Fibroblast of the conjunctiva (primary cell): ENCODE results near the gene MAP3K13.
"Not testable (repeated sequence)": the region's sequence is repeated elsewhere in the genome, so short reads cannot be mapped to it uniquely, and the experiment has no call there.

ENCODE experiments used
- DNase-seq: peaks from one replicate; pipeline ENCODE4 v3.0.0-alpha.2; 2010; ENCODE audit warnings: low read depth

The MAP3K13 gene

DNA sequence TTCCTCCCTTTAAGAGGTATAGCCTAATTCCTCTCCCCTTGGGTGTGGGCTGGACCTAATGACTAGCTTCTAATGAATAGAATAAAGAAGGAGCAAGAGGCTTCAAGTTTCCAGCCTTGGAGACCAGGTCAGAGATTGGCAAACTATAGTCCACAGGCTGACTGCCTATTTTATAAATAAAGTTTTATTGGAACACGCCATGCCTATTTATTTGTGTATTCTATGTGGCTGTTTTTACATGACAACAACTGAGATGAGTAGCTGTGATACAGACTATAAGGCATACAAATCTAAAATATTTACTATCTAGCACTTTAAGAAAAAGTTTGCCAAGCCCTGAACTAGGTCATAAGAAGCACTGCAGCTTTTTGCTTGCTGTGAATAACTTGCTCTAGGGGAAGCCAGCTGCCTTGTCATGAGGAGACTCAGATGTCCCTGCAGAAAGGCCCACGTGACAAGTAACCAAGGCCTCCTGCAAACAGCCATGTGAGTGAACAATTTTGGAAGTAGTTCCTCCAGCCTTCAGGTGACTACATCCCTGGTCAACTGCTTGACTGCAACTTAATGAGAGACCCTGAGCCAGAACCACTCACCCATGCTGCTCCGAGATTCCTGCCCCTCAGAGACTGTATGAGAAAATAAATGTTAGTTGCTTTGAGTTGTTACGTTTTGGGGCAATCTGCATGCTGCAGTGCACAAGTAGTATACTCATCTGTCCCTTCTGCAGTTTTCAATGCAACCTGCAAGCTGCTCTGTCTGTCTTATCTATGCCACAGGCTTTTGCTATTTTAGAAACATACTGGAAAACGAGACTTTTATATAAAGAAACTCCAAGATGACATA lies 21.1 kb upstream of the MAP3K13 start:
- no peak for DNase-seq

DNA sequence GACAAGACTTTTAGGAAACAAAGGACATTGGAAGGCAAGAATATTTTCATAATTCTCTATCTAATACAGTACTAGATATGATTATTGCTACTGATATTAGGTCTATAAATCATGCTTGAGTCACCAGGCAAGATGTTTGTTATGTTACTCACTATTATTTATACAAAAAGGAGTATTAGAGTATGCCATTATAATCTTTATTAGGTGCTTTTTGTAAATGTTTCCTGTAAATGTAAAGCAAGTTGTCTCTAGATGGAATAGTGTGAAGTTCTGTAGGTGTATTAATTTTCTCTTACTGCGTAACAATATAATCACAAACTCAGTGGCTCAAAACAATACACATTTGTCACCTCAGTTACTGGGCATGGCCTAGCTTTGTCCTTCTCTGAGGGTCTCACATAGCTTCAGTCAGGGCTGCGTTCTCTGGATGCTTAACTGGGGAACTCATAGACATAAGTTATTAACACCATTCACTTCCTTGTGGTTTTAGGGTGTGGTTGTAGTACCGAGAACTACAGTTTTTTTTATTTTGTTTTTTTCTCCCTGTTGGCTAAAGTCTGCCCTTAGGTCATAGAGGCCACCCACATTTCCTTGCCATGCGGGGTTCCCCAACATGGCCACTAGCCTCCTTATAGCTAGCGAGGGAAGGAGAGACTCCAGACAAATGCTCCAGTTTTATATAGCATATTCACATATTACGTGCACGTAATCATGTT lies 20.3 kb upstream of the MAP3K13 start:
- no peak for DNase-seq

DNA sequence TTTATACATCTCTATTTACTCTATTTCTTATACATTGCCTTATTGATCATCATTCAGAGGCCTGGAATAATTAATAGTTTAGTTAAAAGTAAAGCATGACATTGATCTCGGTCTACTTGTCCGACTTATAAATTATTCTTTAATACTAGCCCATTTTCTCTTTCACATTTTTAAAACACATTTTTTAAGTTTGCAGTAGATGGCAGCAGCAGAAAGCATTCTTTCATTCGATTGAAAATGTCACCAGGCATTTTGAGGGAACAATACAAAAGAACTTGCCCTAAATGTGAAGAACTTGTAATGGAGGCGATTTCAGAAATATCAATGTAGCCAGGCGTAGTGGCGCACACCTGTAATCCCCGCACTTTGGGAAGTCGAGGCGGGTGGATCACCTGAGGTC lies 15.5 kb upstream of the MAP3K13 start:
- no peak for DNase-seq

DNA sequence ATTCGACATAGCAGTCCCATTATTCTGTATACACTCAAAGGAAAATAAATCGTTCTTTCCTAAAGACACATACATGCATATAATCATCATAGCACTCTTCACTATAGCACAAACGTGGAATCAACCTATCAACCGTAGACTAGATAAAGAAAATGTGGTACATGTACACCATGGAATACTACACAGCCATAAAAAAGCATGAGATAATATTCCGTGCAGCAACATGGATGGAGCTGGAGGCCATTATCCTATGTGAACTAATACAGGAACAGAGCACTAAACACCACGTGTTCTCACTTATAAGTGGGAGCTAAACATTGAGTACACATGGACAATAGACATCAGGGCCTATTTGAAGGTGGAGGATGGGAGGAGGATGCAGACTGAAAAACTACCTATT lies 12.1 kb upstream of the MAP3K13 start:
- DNase-seq, result no peak

DNA sequence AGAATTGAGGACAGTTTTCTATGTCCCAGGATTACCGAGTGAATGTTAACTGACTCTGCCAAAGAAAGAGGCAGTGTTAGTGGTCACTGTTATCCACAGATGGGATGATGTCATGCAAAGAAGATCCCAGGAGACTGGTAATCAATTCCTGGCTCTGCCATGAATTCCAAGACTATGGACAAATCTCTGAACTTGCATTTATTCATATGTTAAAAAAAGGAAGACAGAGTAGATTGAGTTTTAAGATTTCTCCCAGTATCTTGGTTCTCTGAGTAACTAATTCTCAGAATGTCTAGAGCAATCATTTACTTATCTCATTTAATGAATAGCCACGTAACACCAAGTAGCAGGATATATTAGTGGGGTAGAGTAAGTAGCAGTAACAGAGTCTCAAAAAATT lies 11.5 kb upstream of the MAP3K13 start:
- DNase-seq, result no peak

DNA sequence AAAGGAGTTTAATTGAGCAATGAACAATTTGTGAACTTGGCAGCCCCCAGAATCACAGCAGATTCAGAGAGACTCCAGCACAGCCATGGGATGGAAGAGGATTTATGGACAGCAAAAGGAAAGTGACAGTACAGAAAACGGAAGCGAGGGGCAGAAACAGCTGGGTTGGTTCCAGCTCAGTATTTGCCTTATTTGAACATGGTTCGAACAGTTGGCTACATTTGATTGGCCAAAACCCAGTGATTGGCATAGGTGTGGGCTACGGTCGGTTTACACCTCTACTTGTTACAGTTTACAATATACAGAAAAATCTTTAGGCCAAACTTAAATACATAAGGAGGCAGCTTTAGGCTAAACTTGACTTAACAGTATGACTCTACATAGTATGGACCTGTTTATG lies 9.7 kb upstream of the MAP3K13 start:
- DNase-seq, result no peak

DNA sequence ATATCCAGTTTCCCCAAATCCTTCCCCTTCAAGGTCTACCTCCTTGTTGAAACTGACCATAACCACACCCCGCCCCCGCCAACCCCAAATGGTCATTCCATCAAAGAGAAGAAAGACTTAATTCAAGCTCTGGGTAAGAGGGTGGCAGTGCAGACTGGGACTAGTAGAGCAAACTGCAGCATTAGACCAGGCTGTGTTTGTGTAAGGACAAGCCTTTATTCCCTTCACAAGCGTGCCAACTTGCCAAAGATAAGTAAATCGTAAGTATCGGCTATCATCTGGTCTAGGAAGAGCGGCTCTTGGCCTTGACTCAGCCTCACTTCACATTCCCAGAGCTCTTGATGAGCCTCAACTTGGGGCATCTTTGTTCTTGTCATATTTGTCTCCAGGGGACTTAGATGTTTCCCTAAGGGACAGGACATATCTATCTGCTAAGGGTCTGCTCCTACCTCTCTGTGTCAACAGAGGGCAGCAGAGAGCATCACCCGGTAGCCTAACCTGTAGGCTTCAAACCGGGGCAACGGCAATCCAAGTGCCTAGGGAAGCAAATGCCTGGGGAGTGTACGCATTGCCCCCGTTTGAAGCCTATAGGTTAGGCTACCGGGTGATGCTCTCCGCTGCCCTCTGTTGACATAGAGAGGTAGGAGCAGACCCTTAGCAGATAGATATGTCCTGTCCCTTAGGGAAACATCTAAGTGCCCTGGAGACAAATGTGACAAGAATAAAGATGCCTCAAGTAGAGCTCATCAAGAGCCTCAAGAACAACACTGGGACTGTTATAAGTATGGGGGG lies 8.9 kb upstream of the MAP3K13 start:
- peak; percentile 38 for DNase-seq

DNA sequence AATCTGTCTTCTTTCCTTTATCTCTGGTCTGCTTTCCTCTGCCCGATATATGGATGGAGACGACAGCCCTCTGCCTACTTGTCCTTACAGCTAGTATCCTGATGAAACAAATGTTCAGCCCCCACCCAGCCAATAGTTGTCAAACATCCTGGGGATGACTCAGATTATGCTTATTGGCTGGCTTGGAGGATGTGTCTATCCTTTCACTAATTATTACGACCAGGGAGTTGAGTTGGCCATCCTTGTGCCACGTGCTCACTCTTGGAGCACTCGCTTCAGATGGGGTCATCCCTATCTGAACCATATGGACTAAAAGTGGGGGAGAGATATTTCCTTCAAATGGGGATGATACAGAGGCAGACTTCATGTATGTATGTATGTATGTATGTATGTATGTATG lies 6.4 kb upstream of the MAP3K13 start:
- DNase-seq, result no peak

DNA sequence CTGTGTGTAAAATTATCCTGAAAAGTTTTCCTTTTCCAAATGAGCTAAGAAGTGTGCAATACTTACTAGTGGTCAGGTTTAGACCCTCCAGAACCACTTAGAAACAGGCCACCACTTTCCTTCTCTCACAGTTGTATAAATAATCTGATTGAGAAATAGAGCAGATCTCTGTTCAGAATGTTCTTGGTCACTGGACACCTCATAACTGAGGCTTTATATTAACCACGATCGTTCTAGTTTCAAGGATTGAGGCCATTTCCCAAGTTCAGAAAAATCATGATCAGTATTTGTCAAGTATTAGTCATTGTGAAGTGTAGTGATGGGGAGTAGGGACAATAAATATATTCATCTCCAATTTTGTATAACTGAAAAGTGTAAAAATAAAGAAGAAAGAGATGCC lies 1.0 kb upstream of the MAP3K13 start:
- DNase-seq, result no peak

DNA sequence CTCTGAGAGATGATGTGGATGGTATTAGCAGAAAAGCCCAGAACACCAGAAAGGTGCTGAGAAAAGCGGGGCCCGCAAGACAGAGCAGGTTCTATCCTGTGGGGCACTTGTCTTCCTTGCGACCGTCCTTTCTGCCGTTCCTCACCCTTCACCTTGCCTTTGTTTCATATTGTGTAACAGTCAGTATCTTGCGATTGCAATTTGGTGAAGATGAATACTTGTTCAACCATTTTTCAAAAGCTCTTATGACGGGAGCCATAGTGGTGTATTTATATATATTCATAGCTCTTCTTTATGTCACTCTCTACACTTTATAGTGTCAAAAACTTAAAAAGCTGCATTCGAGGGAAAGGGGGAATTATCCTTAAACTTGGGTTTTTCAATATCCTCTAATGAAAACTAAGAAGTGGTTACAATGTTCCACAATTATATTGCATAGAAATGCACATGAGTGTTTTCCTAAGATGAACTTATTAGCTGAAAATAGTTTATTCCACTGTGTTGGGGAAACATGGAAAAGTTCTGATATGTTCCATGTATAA lies 797 bp downstream of the MAP3K13 start:
- DNase-seq, result no peak

DNA sequence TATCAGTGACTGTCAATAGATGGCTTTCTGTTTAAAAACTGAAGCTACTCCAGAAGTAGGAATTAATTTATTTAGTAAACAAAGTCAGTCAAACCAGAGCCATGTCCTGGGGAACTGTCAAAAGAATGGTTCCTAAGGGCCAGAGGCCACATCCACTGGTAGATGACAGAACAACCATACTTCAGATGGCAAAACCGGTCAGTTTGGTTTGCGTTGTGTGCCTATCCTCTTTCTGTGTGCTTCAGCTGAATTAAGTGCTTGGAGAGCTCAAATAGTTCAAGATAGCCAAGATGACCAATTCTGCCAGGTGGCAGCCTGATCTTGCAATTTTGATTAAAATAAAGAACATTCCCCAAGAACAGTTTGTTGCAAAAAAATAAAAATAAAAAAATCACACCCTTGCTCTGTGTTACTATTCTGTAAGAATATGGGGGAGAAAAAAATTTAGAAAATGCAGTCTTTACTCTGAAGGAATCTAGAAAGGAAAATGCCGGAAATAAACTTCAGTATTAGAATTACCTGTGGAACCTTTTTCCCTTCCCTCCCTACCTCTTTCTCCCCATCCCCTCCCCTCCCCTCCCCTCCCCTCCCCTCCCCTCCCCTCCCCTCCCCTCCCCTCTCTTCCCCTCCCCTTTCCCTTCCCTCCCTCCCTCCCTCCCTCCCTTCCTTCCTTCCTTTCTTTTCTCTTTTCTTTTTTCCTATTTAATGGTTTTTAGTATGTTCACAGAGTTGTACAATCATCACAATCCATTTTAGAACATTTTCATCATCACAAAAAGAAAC lies 2.5 kb downstream of the MAP3K13 start:
- DNase-seq, result no peak

DNA sequence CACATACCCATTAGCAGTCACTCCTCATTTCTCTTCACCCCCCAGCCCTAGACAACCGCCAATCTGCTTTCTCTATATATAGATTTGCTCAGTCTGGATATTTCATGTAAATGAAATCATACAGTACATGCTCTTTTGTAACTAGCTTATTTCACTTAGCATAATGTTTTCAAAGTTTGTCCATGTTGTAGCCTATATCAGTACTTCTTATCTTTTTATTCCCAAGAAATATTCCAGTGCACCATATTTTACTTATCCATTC lies 3.1 kb downstream of the MAP3K13 start:
- no peak for DNase-seq

DNA sequence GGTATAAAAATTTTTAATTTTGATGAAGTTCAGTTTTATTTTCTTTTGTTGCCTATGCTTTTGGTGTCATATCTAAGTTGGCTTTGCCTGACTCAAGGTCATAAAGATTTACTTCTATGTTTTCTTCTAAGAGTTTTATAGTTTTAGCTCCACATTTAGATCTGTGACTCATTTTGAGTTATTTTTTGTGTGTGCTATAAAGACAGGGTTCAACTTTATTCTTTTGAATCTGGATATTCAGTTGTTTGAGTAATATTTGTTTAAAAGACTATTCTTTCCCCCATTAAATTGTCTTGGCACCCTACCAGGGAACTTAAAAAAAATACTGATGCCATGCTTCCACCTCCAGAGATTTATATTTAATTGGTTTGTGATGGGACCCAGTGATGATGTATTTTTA lies 4.0 kb downstream of the MAP3K13 start:
- no peak for DNase-seq

DNA sequence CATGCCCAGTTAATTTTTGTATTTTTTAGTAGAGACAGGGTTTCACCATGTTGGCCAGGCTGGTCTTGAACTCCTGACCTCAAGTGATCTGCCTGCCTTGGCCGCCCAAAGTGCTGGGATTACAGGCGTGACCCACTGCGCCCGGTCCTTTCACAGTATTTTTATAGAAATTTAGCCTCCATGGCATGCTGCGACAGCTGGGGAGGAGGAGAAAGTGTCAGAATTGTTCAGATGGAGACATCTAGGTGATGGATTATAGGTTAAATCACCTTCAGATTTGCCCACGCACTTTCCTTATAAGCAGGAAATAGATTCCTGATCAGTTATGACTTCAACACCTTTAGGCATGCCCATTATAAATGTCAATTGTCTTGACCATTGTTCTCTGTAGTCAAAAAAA lies 7.4 kb downstream of the MAP3K13 start:
- not testable (repeated sequence) for DNase-seq

DNA sequence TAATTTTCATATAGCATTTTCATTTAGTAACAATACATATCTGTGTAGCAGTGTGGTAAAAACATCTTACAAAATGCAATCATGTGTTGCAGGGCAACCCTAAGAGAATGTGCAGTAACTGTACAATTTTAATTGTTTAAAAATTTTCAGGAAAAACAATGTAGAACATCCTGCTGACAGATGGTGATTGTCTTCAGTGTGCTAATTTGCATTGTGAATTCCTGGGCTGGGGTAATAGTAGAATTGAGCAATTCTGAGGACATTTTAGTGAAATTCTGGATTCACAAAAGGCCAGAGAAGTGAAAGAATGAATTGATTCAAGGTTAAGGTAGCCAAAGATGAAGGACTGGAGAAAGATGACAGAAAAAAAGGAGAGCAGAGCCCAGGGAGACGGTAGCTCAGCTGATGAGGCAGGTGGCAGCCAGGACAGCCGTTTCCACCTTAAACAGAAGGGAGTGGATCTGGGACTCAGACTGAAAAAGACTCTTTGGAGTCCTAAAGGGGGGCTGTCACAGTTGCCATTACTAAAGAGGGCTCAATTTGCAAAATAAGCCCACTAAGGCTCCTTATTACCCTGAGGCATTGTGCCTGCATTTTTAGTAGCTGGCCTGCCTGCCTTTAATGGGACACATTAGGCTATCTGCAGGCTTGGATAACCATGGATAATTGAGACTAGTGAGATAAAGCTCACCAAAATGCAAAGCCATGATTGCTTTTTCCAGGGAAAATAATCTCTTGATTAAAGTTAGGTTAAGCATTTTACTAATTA lies 8.6 kb downstream of the MAP3K13 start:
- no peak for DNase-seq

DNA sequence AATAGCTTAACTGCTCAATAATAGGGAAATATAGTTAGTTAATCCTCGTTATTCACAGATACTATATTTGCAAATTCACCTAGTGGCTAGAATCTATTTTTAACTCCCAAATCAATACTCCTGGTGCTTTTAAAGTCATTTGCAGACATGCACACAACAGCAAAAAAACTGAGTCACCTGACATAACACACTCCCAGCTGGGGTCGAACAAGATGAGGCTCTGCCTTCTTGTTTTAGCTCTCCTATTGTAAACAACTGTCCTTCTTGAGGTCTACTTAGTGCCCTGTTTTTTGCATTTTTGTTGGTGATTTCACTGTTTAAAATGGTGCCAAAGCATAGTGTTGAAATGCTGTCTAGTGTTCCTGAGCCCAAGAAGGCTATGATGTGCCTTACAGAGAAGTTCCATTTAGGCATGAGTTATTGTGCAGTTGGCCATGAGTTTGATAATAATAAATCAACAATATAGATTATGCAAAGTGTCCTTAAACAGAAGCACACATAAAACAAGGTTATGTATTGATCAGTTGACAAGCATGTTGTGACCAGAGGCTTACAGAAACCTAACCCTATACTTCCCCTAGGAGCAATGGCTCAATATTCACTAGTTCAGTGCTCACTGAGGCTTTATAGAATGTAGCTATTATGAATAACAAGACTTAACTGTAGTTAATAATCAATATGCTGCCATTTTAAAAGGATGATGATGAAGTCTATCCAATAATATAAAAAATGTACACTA lies 18.6 kb downstream of the MAP3K13 start:
- no peak for DNase-seq

DNA sequence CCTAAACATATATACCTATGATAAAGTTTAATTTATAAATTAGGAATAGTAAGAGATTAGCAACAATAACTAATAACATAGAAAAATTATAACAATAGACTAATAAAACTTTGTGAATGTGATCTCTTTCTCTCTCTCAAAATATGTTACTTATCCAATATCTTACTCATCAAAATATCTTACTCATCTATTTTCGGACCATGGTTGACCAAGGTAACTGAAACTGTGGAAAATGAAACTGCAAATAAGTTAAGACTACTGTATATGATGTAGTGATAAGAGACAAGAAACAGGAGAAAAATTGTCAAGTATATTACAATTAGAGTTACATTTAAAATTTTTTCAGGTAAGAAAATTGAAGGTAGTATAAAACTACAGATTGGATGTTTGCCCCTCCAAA lies 19.2 kb downstream of the MAP3K13 start:
- DNase-seq, result no peak

DNA sequence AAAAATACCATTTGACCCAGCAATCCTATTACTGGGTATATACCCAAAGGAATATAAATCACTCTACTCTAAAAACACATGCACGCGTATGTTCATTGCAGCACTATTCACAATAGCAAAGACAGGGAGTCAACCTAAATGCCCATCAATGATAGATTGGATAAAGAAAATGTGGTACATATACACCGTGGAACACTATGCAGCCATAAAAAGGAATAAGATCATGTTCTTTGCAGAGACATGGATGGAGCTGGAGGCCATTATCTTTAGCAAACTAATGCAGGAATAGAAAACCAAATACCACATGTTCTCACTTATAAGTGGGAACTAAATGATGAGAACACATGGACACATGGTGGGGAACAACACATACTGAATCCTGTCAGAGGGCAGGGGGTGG lies 23.6 kb downstream of the MAP3K13 start:
- DNase-seq, result not testable (repeated sequence)

DNA sequence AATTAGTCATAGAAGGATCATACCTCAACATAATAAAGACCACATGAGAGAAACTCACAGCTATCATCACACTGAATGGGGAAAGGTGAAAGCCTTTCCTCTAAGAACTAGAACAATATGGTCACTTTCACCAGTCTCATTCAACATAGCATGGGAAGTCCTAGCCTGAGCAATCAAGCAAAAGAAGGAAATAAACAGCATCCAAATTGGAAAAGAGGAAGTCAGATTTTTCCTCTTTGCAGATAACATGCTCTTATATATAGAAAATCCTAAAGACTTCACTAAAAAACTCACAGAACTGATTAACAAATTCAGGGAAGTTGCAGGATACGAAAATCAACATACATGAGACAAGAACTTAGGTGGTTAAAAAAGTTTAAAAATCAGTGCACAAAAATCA lies 24.7 kb downstream of the MAP3K13 start:
- DNase-seq, result no peak

DNA sequence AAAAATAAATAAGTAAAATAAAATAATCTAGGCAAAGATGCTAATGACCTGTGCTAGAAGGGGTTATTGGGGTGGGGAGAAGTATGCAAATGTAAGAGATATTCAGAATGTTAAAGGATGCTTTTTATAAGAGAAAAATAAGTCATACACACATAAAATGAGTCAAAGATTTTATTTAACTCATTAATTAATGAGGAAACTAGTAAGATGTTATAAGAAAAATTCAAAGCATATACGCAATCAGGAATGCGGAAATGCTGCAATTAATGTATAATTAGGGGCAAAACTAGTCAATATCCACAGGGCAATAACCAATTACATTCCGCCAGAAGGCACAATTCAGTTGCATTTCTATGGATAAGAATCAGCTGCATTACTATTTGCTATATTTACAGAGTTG lies 30.1 kb downstream of the MAP3K13 start:
- DNase-seq, result no peak

DNA sequence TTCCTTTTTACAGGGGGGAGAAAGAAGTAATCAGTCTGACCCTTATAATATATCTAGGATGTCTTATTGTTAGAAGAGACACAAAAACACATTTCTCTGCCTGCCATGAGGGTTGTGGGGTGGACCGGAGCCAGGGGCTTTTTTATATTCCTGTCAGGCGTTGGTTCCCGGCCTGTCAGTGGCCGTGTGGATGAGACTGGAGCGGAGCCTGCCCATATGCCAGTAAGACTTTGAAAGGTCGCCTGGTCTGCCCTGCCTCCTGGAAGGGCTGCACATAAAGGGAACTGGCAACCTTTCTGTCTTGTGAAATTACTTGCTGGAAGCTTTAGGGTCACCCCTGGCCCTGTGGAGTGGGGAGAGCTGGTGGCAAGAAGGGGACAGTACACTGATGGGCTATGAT lies 34.7 kb downstream of the MAP3K13 start:
- no peak for DNase-seq
